DND-41 (cell line): ENCODE data around the gene TBC1D22A.

Experiments
- EZH2 ChIP-seq: IDR thresholded peaks from 3 replicates; pipeline ENCODE4 v1.6.1; 2012; ENCODE audit warnings: borderline replicate concordance, low read depth, mild to moderate bottlenecking, moderate library complexity, low read length, inconsistent platforms; ENCODE audit not compliant: severe bottlenecking
- TF ChIP-seq, protein P1 (sequence below): IDR thresholded peaks from 2 replicates; pipeline ENCODE4 v1.5.1; 2012; ENCODE audit warnings: borderline replicate concordance, low read length, moderate library complexity, mild to moderate bottlenecking; ENCODE audit not compliant: poor library complexity, severe bottlenecking; ENCODE audit errors: extremely low read depth

- TF ChIP-seq, protein P1, sequence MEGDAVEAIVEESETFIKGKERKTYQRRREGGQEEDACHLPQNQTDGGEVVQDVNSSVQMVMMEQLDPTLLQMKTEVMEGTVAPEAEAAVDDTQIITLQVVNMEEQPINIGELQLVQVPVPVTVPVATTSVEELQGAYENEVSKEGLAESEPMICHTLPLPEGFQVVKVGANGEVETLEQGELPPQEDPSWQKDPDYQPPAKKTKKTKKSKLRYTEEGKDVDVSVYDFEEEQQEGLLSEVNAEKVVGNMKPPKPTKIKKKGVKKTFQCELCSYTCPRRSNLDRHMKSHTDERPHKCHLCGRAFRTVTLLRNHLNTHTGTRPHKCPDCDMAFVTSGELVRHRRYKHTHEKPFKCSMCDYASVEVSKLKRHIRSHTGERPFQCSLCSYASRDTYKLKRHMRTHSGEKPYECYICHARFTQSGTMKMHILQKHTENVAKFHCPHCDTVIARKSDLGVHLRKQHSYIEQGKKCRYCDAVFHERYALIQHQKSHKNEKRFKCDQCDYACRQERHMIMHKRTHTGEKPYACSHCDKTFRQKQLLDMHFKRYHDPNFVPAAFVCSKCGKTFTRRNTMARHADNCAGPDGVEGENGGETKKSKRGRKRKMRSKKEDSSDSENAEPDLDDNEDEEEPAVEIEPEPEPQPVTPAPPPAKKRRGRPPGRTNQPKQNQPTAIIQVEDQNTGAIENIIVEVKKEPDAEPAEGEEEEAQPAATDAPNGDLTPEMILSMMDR: no peak
- no peak for TF ChIP-seq EZH2
Measured at GRCh38 chr22:47007496-47007895, 245.0 kb downstream of the TBC1D22A start.
